K562 (cell line): Measurements from ENCODE around the gene SULT1E1. TPM values are rescaled to one million over a fixed set of nuclear protein-coding genes. Genes with fewer than 3 reads are reported as not detected.

ENCODE experiments used
- ATAC-seq: fragments of 200-7000 bp; cut with Tn5 transposase; 3 replicates; pipeline ENCODE4 v1.9.1; 2020; ENCODE audit warnings: moderate library complexity
- BruUV-seq: library from RNA; stranded (reverse); fragments of 400-500 nt; replicated peaks from 2 replicates; lab custom pipeline; 2021; lab: Mats Ljungman, UMichigan
- CTCF ChIA-PET: fragments of 300-600 bp; formaldehyde crosslinking; extraction: SDS; loops from one replicate; lab custom pipeline; 2021; ENCODE audit warnings: low intra/inter-chr PET ratio; lab: Yijun Ruan, JAX
- POLR2A ChIA-PET: fragments of 300-600, 350-650 bp; sonication (Branson Sonifier 250); formaldehyde crosslinking; extraction: SDS; loops from one replicate; lab custom pipeline; 2021; ENCODE audit warnings: antibody characterized with exemption, inconsistent platforms; lab: Yijun Ruan, JAX
- DNase-seq, 4 experiments: peaks; one replicate each; pipeline versions ENCODE4 v3.0.0 to v3.0.0-alpha.2; 2011 to 2018; ENCODE audit warnings: low spot score in 3 of 4, mixed read lengths in 3 of 4; ENCODE audit errors: extremely low read depth in 1 of 4
- FAIRE-seq: peaks from 2 replicates; lab custom pipeline; 2011; peaks lifted over from hg19 to GRCh38; lab: Jason Lieb, UNC
- H2AFZ ChIP-seq: 2 replicates; pipeline ENCODE4 v1.6.0; 2011; ENCODE audit warnings: low read depth, low read length, control low read depth, inconsistent platforms
- H3K27ac ChIP-seq: fragments of 200-600 bp; 3 replicates; pipeline ENCODE4 v1.8.0; 2011; ENCODE audit warnings: low read depth, mild to moderate bottlenecking, control low read depth, inconsistent platforms, low read length, moderate library complexity, mixed read lengths; ENCODE audit errors: extremely low read depth
- H3K27me3 ChIP-seq, 2 experiments: fragments of 300-600 bp in 1 of 2; 2 replicates in 1 of 2; 3 replicates in 1 of 2; pipeline versions ENCODE4 v1.6.0 to v1.8.0; 2011; ENCODE audit warnings: inconsistent platforms in 2 of 2, low read length in 2 of 2, mild to moderate bottlenecking in 1 of 2, mixed read lengths in 1 of 2, moderate library complexity in 1 of 2; ENCODE audit not compliant: control insufficient read depth in 2 of 2, insufficient read depth in 2 of 2
- H3K36me3 ChIP-seq: fragments of 300-600 bp; 3 replicates; pipeline ENCODE4 v1.8.0; 2011; ENCODE audit warnings: mild to moderate bottlenecking, low read length, inconsistent platforms; ENCODE audit not compliant: control insufficient read depth, insufficient read depth
- H3K4me1 ChIP-seq, 2 experiments: fragments of 200-600 bp in 1 of 2; replicated peaks in 1 of 2; 2 replicates in 1 of 2; 3 replicates in 1 of 2; pipeline versions ENCODE4 v1.5.1 to v1.8.0; 2011; ENCODE audit warnings: inconsistent platforms in 2 of 2, low read length in 2 of 2, mild to moderate bottlenecking in 1 of 2, mixed read lengths in 1 of 2, moderate library complexity in 1 of 2; ENCODE audit not compliant: control insufficient read depth in 2 of 2, insufficient read depth in 2 of 2
- H3K4me2 ChIP-seq: 2 replicates; pipeline ENCODE4 v1.6.1; 2011; ENCODE audit warnings: low read length, control low read depth, inconsistent platforms, mixed read lengths; ENCODE audit not compliant: insufficient read depth
- H3K4me3 ChIP-seq: fragments of 200-600 bp; sonication (generic), shearing (Covaris generic); 2 replicates; pipeline ENCODE4 v1.5.1; 2016; ENCODE audit warnings: control low read depth, inconsistent platforms
- H3K79me2 ChIP-seq: fragments of 200-600 bp; 3 replicates; pipeline ENCODE4 v1.8.0; 2011; ENCODE audit warnings: low read length, inconsistent platforms; ENCODE audit not compliant: control insufficient read depth, insufficient read depth
- H3K9ac ChIP-seq, 2 experiments: 2 replicates each; pipeline versions ENCODE4 v1.6.0 to v1.6.1; 2011; ENCODE audit warnings: low read depth in 2 of 2, low read length in 2 of 2, control low read depth in 1 of 2, inconsistent platforms in 1 of 2, mild to moderate bottlenecking in 1 of 2, mixed read lengths in 1 of 2; ENCODE audit not compliant: insufficient read depth in 1 of 2
- H3K9me1 ChIP-seq: one replicate; pipeline ENCODE4 v1.6.0; 2011; ENCODE audit warnings: inconsistent platforms, mild to moderate bottlenecking, low read length, moderate library complexity; ENCODE audit not compliant: control insufficient read depth, insufficient read depth
- H3K9me3 ChIP-seq: replicated peaks from 2 replicates; pipeline ENCODE4 v1.5.1; 2011; ENCODE audit warnings: low read depth, low read length, inconsistent platforms; ENCODE audit not compliant: control insufficient read depth, insufficient read depth
- H4K20me1 ChIP-seq: replicated peaks from 2 replicates; pipeline ENCODE4 v1.6.1; 2011; ENCODE audit warnings: low read length, inconsistent platforms, mixed read lengths; ENCODE audit not compliant: control insufficient read depth, insufficient read depth
- CREB5 ChIP-seq: fragments of 250-450 bp; sonication (Bioruptor Pico); IDR thresholded peaks from 2 replicates; pipeline ENCODE4 v1.5.0; 2020; ENCODE audit warnings: mild to moderate bottlenecking
- GATA2 ChIP-seq: sonication (generic); formaldehyde crosslinking; IDR thresholded peaks from 2 replicates; pipeline ENCODE4 v1.4.0; 2020; ENCODE audit warnings: mild to moderate bottlenecking, missing genetic modification reagents
- PHF8 ChIP-seq: fragments of 200-600 bp; sonication (generic); IDR thresholded peaks from 2 replicates; pipeline ENCODE4 v1.6.1; 2012; ENCODE audit warnings: mixed run types, mild to moderate bottlenecking, inconsistent platforms, low read length, moderate library complexity, borderline replicate concordance
- SPI1 ChIP-seq: IDR thresholded peaks from 2 replicates; pipeline ENCODE4 v1.6.1; 2011; ENCODE audit warnings: low read depth, low read length, control low read depth, borderline replicate concordance
- ZNF175 ChIP-seq: fragments of 200-800 bp; sonication (Bioruptor generic); IDR thresholded peaks from 2 replicates; pipeline ENCODE4 v1.6.1; 2016; ENCODE audit warnings: low read depth, mild to moderate bottlenecking, missing genetic modification characterization, missing compliant biosample characterization
- WGBS: fragments of 100-300 bp; shearing (Covaris generic); methylation state at CpG from one replicate; pipeline ENCODE4 v1.1.6; 2016; ENCODE audit warnings: low coverage, mixed read lengths; ENCODE audit not compliant: insufficient coverage; ENCODE audit errors: missing lambda C conversion rate; 5-methylcytosine and 5-hydroxymethylcytosine counted together
- in situ Hi-C: fragments of 300-500 bp; cut with MboI; formaldehyde crosslinking; loops from 4 replicates; pipeline ENCODE4 v1.15.0; 2018; ENCODE audit warnings: inconsistent platforms, mixed read lengths
- intact Hi-C: fragments of 100-400 bp; cut with micrococcal nuclease; formaldehyde crosslinking; loops from 2 replicates; pipeline ENCODE4 v1.14.2; 2022
- polyA plus RNA-seq, 8 experiments: library from polyadenylated mRNA; depleted of rRNA in 4 of 8; stranded (reverse) in 5 of 8; unstranded in 3 of 8; fragments of >200 nt; fragmentation: Nextera tagmentation in 2 of 8; fragmentation: Illumina TruSeq in 1 of 8; extraction: Ambion mirVana in 2 of 8; extraction: Trizol in 1 of 8; gene quantifications; 2 replicates each; pipeline versions ENCODE4 v1.2.1 to v1.2.3, GENCODE V29; 2011 to 2014; ENCODE audit warnings: inconsistent platforms in 1 of 8, missing spikeins in 1 of 8
- total RNA-seq, 7 experiments: library from RNA; depleted of rRNA in 6 of 7; stranded (reverse); fragments of >200 nt in 6 of 7; fragmentation: Illumina TruSeq in 2 of 7; extraction: Trizol in 2 of 7; gene quantifications; 2 replicates each; pipeline versions ENCODE4 v1.2.1 to v1.2.3, GENCODE V29; 2011 to 2021; ENCODE audit warnings: low replicate concordance in 1 of 7

SULT1E1 gene
- total and polyA plus RNA-seq, 9 of the 15 experiments (the other 6 are each of a cell fraction or from before 2014, with no cell fraction given), result not detected

DNA sequence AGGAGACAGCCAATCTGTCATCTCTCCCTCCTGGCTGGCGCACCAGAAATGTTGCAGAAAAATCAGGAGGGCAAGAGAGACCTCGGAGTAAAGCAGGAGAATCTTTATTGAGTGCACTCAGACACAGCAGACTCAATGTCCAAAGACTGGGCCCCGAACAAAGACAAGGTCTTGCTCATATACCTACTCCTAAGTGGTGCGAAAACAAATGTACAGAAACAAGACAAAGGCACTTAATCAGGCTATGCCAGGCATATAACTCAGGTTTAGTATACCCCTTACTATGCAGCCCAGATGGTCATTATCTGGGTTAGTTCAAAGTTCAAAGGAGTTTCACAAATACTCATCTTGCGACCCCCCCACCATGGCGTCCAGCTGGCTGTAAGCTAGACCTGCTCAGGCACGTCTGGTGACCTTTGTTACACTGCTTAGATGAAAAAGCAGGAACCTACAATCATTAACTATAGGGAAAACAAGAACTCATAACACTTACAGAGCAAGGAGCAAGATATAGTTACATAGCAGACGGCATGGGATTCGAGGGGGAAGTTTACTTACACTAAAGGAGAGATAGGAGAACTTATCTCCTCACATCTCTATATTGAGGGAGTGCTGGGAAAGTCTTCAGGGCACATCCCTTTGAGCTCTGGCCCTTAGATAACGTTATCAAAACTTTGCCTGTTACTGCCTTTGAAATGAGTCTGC is 27.5 kb downstream of the SULT1E1 start (continued):
- TF ChIP-seq CREB5 (CRISPR knock-in tag), result no peak
- TF ChIP-seq GATA2 (CRISPR knock-in tag), result peak; percentile 42; the same call in 1 of the 2 replicates
- TF ChIP-seq, all 486 proteins: peak for 3

DNA sequence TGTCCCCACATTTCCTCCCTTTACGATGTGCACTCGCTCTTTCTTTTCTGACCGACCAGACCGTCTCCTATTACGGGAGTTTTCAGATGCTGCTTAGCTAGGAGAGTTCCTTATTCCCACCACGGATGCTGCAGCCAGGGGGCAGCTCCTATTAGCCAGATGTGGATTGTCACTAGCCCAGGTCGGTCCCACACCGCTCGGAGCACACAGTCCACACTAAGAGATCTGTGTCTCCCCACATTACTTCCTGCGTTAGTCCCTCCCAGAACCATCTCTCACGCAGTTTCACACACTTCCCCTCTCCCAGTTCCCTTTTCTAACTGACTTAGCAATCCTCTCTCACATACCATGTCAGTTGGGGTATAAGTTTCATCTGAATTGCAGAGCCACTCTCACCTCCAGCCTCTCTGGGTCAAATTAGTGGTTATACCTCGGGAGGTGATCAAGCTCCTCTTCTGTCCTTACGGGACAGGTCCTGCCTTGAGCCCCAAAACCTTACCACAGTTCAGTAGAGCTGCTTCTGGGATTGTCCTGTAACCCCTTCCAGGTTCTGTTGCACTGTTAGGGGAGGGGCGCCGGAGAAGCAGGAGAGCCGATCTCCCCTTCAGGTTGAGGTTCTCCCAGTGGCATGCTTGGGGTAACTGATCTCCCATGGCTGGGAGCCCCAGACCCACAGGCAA is 28.2 kb downstream of the SULT1E1 start:
- in situ Hi-C loops, result no loop called here
- CTCF ChIA-PET, result no interaction called here

More for the DNA sequence above, 28.2 kb downstream of the SULT1E1 start:
- H2AFZ ChIP-seq, result no peak overlapping the region
- no peak for TF ChIP-seq GATA2 (CRISPR knock-in tag)
- TF ChIP-seq ZNF175 (CRISPR knock-in tag), result no peak
- TF ChIP-seq SPI1, result peak; percentile 30; the same call in 1 of the 2 replicates
- TF ChIP-seq PHF8, result peak; percentile 26; the same call in 1 of the 2 replicates
- TF ChIP-seq, all 486 proteins: peak for 2
- Histone ChIP-seq H3K9ac (no peak overlapping the region), H3K79me2 (no peaks in the 10 kb centered on the region), H3K4me2 (no peak overlapping the region), H3K27me3 (no peaks in the 10 kb centered on the region), H3K9me3 (no peaks in the 10 kb centered on the region), H4K20me1 (no peaks in the 10 kb centered on the region), H3K4me3 (no peak overlapping the region), H3K27ac (no peak overlapping the region), H3K9me1 (no peaks in the 10 kb centered on the region), H3K36me3 (no peaks in the 10 kb centered on the region), H3K4me1 (no peaks in the 10 kb centered on the region; a peak in 1 of 5 replicates)
- ATAC-seq, result no peak
- POLR2A ChIA-PET, result no interaction called here
- BruUV-seq, result no TSS peak
- intact Hi-C loops, result no loop called here
- FAIRE-seq, result no peak
- under 1% methylated on average over 14 of the region's 16 CpGs for WGBS
- no peak for DNase-seq
